Thyroid gland (tissue), 4 donors: Measurements from ENCODE around the gene PAM. TPM values are rescaled to one million over a fixed set of nuclear protein-coding genes. Genes with fewer than 3 reads are reported as not detected.
A peak's percentile ranks its signal among the peaks of the same experiment; 100 is the strongest.

Source experiments
- DNase-seq, 2 donors: peaks; one replicate each; pipeline ENCODE4 v3.0.0-alpha.2; 2019
- H3K27ac ChIP-seq, 3 donors: fragments of 200-600 bp; sonication (generic); 1 replicate in 2 of 3; 2 replicates in 1 of 3; pipeline ENCODE4 v1.5.1; 2016 to 2019; ENCODE audit warnings: mild to moderate bottlenecking in 1 of 3, moderate library complexity in 1 of 3
- H3K27me3 ChIP-seq: fragments of 200-600 bp; sonication (generic); one replicate; pipeline ENCODE4 v1.5.1; 2019
- H3K36me3 ChIP-seq, 2 donors: fragments of 200-600 bp; sonication (generic); one replicate each; pipeline ENCODE4 v1.5.1; 2016 to 2019
- H3K4me1 ChIP-seq, 2 donors: fragments of 200-600 bp; sonication (generic); one replicate each; pipeline ENCODE4 v1.5.1; 2017 to 2019
- H3K4me3 ChIP-seq, 3 donors: fragments of 200-600 bp; sonication (generic); replicated peaks in 1 of 3; 1 replicate in 2 of 3; 2 replicates in 1 of 3; pipeline ENCODE4 v1.5.1; 2016; ENCODE audit warnings: mild to moderate bottlenecking in 1 of 3
- H3K9me3 ChIP-seq: fragments of 200-600 bp; sonication (generic); one replicate; pipeline ENCODE4 v1.5.1; 2017
- POLR2A ChIP-seq, 2 donors: fragments of 450-650 bp; IDR thresholded peaks; one replicate each; pipeline ENCODE4 v1.6.1; 2017; ENCODE audit warnings: antibody characterized with exemption in 2 of 2, mild to moderate bottlenecking in 2 of 2, moderate library complexity in 1 of 2
- WGBS, 2 donors: methylation state at CpG; one replicate each; pipeline ENCODE4 v1.1.5; 2017; 5-methylcytosine and 5-hydroxymethylcytosine counted together
- intact Hi-C: fragments of 100-400 bp; cut with DNase I; formaldehyde crosslinking; loops from one replicate; pipeline ENCODE4 v1.15.1; 2023
- total RNA-seq, 4 donors: library from RNA; depleted of rRNA; stranded (reverse); fragments of >200 nt; gene quantifications; one replicate each; pipeline ENCODE4 v1.2.3, GENCODE V29; 2016
- TF ChIP-seq, protein P1 (sequence below), 6 experiments: fragments of 200-600 bp in 3 of 6; fragments of 450-650 bp in 3 of 6; sonication (generic) in 3 of 6; IDR thresholded peaks; one replicate each; pipeline ENCODE4 v1.5.1; 2016 to 2019; ENCODE audit warnings: antibody characterized with exemption in 6 of 6, mild to moderate bottlenecking in 2 of 6, inconsistent platforms in 1 of 6, moderate library complexity in 1 of 6

The PAM gene
- total RNA-seq, 4 donors from 2014 or later = 175 to 250 (median 202) TPM

DNA sequence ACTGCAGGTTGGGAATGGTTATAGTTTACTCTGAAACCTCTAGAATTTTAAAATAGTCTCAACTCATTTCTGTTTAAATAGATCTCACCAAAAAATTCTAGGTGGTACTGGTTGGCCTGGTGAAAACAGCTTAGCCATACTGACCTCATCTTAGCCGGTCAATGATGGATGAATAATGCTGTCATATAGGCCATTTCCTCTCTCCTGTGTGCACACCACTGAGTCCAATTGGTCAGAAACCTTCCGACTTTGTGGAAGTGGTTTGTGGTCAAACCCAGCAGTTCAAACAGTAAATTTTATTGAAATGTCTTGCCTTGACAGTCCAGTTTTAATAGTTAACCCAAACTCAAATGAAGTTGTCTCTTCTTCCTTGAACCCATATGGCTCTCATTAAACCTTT lies 266.2 kb downstream of the PAM start:
- 87 to 98% methylated on average over 2 of the region's 2 CpGs for WGBS, 2 donors
- DNase-seq = no peak
- intact Hi-C loops = no loop called here
- Histone ChIP-seq H3K4me3 (no peak overlapping the region), H3K27ac (no peak overlapping the region), H3K27me3 (no peaks in the 10 kb centered on the region), H3K4me1 (no peaks in the 10 kb centered on the region), H3K36me3 (no peaks in the 10 kb centered on the region), H3K9me3 (no peaks in the 10 kb centered on the region)
- no peak for TF ChIP-seq POLR2A (IDR thresholded peaks at IDR 0.05)
- TF ChIP-seq, protein P1, sequence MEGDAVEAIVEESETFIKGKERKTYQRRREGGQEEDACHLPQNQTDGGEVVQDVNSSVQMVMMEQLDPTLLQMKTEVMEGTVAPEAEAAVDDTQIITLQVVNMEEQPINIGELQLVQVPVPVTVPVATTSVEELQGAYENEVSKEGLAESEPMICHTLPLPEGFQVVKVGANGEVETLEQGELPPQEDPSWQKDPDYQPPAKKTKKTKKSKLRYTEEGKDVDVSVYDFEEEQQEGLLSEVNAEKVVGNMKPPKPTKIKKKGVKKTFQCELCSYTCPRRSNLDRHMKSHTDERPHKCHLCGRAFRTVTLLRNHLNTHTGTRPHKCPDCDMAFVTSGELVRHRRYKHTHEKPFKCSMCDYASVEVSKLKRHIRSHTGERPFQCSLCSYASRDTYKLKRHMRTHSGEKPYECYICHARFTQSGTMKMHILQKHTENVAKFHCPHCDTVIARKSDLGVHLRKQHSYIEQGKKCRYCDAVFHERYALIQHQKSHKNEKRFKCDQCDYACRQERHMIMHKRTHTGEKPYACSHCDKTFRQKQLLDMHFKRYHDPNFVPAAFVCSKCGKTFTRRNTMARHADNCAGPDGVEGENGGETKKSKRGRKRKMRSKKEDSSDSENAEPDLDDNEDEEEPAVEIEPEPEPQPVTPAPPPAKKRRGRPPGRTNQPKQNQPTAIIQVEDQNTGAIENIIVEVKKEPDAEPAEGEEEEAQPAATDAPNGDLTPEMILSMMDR (IDR thresholded peaks at IDR 0.05) = no peak

- no peaks in the 10 kb centered on the region for H3K4me1 ChIP-seq
- no peaks in the 10 kb centered on the region for H3K27me3 ChIP-seq
- H3K27ac ChIP-seq = no peak overlapping the region
- peaks cover 0 to 7% of the 10 kb centered on the region in 2 donors for H3K36me3 ChIP-seq
- no peak for DNase-seq
- intact Hi-C loops = no loop called here
- 68 to 78% methylated on average over 2 of the region's 2 CpGs for WGBS, 2 donors
- TF ChIP-seq POLR2A (IDR thresholded peaks at IDR 0.05) = no peak
- TF ChIP-seq, protein P1 (IDR thresholded peaks at IDR 0.05) = no peak
- no peaks in the 10 kb centered on the region for H3K9me3 ChIP-seq
- no peak overlapping the region for H3K4me3 ChIP-seq
Observed at GRCh38 chr5:103027267-103027666, 272.2 kb downstream of the PAM start.

- TF ChIP-seq, protein P1 (IDR thresholded peaks at IDR 0.05) = peak in 1 of 6 experiments; percentile 13
- TF ChIP-seq POLR2A (IDR thresholded peaks at IDR 0.05) = no peak
- Histone ChIP-seq H3K27ac (no peak overlapping the region), H3K4me1 (no peaks in the 10 kb centered on the region), H3K36me3 (peaks cover 5 to 7% of the 10 kb centered on the region in 2 donors), H3K27me3 (no peaks in the 10 kb centered on the region), H3K4me3 (no peak overlapping the region), H3K9me3 (no peaks in the 10 kb centered on the region)
- intact Hi-C loops = loop anchor here (10.0 kb wide), 1 partner anchor 247 kb away; no protein-coding TSS in a partner anchor
- no peak for DNase-seq
Observed at GRCh38 chr5:103031607-103032006, 276.5 kb downstream of the PAM start.

DNA sequence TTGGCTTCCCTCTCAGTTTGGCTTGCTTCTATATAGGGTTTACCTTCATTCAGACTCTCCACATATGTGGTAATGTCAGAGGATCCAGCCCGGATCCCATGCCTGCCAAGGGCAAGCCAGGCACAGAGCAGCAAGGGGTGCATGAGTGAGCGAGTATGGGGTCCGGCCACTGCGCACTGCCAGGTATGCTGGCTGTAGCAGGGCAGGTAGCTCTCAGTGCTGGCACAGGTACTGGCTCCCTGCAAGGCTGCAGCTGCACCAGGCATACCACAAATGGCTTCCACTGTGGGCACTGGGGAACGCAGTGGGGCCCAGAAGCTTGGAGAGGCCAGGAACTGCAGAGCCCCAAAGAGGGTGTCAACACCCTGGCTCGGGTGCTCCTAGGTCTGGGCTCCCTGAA lies 278.6 kb downstream of the PAM start:
- no peak overlapping the region for H3K27ac ChIP-seq

DNA sequence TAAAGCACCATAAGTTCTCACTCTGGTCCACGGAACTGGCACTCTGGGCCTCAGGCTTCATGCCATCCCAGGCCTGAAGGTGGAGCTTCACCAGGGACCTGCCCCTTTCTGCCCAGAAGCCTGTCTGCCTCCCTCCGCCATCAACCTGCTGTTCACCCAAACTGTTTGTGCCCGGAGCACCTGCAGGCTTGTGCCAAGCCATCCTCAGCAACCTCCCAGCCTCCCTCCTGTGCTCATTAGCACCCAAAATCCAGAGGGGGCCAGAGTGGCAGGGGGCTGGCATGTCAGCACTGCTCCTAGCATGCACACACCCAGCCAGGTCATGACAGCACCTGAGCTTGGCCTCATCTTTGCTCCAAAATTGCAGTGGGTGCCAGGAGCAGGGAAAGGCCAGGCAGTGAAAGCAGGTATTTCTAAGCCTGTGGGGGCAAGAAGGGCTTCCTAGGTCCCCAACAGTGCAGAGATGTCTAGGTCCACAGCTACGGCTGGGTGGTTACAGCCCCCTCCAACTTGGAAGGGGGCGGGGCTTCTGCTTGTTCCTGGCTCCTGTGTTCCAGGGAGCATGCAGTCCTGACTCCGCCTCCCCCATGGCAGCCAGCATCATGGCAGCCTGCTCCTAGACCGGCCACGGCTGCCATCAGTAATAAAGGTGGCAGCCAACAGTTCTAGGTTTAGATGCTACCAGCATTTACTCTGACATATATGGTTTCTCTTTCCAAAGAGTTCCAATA lies 279.7 kb downstream of the PAM start:
- 97 to 100% methylated on average over 5 to 8 of the region's 8 CpGs for WGBS, 2 donors
- intact Hi-C loops = loop anchor here (10.0 kb wide), 1 partner anchor 250 kb away; no protein-coding TSS in a partner anchor

More for the DNA sequence above, 278.6 kb downstream of the PAM start:
- intact Hi-C loops = loop anchor here (10.0 kb wide), 1 partner anchor 249 kb away; no protein-coding TSS in a partner anchor
- Histone ChIP-seq H3K4me3 (no peak overlapping the region), H3K27me3 (no peaks in the 10 kb centered on the region), H3K36me3 (peaks cover 5 to 6% of the 10 kb centered on the region in 2 donors), H3K4me1 (no peaks in the 10 kb centered on the region), H3K9me3 (no peaks in the 10 kb centered on the region)
- DNase-seq = no peak
- TF ChIP-seq, protein P1 (IDR thresholded peaks at IDR 0.05) = no peak
- TF ChIP-seq POLR2A (IDR thresholded peaks at IDR 0.05) = no peak
- 96 to 100% methylated on average over 6 of the region's 6 CpGs for whole genome bisulfite sequencing, 2 donors

More for the DNA sequence above, 279.7 kb downstream of the PAM start:
- Histone ChIP-seq H3K9me3 (no peaks in the 10 kb centered on the region), H3K27me3 (no peaks in the 10 kb centered on the region), H3K4me3 (no peak overlapping the region), H3K4me1 (no peaks in the 10 kb centered on the region), H3K36me3 (peaks cover 2 to 5% of the 10 kb centered on the region in 2 donors), H3K27ac (no peak overlapping the region)
- no peak for DNase-seq
- TF ChIP-seq, protein P1 (IDR thresholded peaks at IDR 0.05) = no peak
- TF ChIP-seq POLR2A (IDR thresholded peaks at IDR 0.05) = no peak
